GM19193 (cell line): ENCODE measurements around the gene ZFAND2B.

Experiments
- POLR2A ChIP-seq: IDR thresholded peaks from 4 replicates; pipeline ENCODE4 v1.6.1; 2011; ENCODE audit not compliant: insufficient read depth, insufficient read length; ENCODE audit errors: extremely low read depth

Gene ZFAND2B

DNA sequence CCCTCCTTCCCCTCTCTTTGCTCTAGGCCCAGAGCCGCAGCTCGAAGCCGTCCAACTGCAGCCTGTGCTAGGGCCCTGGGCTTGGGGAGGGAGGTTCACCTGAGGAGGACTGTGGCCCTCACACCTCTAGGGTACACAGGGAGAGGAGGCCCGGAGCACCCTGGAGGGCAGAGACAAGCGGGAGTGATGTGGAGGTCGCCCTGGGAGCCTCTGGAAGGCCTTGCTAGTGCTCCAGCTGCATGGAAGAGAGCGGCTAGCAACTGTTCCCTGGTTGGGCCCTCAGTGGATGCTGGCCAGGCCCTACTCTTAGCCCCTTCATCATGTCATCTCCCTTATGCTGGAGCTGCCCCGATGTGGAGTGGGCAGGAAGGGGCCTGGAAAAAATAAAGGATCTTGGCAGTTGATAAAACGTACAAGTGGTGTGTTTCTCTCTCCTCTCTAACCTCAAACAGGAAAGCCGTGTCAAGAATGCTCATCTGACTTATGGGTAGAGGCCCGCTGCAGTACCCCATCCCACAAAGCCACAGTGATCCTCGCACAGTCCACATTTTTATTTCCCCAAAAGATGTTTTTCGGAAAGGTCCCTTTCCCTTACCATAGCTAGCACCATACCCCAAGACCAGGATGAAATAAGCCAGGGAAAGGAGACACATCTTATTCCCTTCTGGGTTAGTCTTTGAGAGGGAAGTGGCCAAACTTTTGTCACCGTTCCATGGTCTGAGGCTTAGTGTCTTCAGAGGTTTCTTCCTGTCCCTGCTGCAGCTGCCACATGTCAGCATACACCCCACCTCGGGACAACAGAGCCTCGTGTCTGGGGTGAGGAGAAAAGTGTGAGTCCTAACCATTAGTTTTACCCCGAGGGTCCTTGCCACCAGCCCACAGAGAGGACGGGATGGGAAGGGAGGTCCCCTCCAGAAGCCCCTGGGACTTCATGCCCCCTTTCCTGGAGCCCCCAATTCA is 2.9 kb downstream of the ZFAND2B start:
- no peak for TF ChIP-seq POLR2A

DNA sequence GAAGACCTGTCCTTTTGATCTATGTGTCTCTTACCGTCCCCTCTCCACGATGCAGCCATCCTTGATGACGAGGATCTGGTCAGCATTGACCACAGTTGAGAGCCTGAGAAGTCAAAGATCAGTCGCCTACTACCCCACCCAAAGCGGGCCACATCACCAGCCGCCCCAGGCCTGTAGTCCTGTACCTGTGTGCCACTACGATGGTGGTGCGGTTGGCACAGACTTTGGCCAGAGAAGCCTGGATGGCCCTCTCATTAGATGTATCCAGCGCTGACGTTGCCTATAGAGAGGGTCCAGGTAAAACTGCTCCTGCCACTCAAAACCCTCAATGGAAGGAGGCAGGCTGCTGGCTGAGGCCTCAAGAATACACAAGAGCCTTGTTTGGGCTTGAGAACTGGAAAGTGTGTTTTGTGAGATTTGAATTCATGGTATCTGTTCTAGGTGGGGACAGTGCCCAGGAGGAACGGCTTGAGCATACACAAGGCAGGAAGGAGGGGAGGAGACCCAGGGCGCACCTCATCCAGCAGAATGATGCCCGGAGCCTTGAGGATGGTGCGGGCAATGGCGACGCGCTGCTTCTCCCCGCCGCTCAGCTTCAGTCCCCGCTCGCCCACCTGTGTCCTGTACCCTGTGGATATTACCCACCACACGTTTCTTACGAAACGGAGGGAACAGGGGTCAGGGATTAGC is 3.8 kb downstream of the ZFAND2B start:
- TF ChIP-seq POLR2A: no peak

DNA sequence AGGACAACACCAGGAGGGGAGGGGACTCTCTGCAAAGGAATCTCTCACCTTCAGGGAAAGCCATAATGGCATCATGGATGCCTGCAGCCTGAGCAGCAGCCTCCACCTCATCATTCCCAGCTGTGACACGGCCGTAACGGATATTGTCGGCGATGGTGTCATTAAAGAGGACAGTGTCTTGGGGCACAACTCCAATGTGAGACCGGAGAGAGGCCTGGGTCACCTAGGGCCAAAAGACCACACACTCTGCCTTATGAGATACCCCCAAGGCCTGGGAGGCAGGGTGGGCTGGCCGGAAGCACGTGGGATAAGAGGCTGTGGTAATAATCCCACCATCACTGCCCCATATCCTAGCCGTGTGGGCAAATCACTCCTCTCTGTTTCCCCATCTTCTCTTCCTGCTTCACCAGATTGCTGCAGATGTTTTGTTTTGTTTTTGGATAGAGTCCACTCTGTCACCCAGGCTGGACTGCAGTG is 4.3 kb downstream of the ZFAND2B start:
- no peak for TF ChIP-seq POLR2A

DNA sequence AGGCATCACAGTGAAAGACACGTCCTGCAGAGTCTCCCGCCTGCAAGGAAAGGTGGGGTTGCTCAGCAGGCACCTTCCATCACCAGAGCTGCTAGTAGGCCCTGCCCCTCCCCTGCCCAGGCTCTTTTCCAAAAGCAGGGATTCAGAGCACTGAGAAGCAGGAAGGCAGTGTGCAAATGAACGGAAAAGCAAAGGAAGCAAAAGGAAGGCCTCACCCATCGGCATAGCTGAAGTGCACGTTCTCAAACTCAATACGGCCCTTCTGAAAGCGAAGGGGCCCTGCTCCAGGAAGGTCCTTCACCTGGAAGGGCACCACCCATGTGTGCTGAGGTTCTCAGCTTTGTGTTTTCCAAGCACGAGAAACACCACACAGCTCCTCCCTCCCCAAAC is 6.4 kb downstream of the ZFAND2B start:
- no peak for TF ChIP-seq POLR2A

DNA sequence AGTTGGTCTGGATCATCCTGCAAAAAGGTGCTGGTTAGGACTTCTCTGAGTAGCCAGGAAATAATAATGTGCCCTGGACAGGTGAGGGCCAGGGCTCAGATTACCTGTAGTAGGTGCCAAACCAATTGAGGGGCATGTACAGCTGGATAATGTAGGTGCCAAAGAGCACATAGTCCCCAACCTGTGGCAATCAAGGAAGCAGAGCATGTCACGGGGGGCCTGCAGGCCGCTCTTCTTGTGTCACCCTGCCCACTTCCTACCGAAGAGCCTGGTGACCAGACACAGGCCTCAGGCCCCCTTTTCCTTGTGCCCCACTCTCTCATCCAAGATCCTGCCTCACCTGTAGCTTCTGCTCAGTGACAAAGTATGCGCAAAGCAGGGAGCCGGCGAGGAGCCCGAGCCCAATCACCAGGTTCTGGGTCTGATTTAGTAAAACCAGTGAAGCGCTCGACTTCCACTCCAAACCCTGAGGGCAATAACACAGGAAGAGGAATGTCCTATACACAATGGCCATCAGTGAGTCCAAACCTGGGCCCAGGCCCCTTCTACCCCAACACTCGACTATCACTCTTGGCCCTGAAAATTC is 7.0 kb downstream of the ZFAND2B start:
- TF ChIP-seq POLR2A: no peak

DNA sequence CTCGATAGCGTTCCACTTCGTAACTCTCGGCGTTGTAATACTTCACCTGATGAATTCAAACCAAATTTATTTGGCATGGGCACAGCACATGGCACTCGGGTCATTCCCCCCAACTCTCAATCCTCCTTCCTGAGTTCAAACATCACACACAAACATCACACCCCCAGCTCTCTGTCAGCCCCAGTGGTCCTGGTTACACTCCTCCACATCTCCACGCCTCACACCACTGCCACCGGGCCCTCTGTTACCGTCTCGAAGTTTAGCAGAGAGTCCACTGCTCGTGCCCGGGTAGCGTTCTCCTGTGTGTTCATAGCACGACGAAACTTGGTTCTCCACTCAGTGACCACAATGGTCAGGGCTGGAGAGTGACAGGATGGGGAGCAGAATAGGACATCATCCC is 7.6 kb downstream of the ZFAND2B start:
- no peak for TF ChIP-seq POLR2A

DNA sequence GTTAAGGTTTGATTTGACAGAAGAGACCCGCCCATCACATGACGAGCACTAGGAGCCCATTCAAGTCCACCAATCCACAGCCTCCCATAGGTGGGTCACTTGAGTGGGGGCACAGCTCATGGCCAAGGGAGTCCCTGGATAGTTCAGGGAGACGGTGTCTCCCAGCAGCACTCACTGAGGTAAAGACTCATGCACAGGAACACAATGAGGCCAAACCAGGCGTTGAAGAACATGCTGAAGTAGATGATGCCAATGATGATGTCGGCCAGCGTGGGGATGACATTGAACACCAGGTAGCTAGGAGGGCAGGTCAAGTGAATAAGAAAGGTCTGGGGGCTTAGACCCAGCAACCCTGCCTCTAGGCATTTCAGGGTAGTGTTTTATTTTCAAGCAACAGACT is 8.2 kb downstream of the ZFAND2B start:
- no peak for TF ChIP-seq POLR2A

DNA sequence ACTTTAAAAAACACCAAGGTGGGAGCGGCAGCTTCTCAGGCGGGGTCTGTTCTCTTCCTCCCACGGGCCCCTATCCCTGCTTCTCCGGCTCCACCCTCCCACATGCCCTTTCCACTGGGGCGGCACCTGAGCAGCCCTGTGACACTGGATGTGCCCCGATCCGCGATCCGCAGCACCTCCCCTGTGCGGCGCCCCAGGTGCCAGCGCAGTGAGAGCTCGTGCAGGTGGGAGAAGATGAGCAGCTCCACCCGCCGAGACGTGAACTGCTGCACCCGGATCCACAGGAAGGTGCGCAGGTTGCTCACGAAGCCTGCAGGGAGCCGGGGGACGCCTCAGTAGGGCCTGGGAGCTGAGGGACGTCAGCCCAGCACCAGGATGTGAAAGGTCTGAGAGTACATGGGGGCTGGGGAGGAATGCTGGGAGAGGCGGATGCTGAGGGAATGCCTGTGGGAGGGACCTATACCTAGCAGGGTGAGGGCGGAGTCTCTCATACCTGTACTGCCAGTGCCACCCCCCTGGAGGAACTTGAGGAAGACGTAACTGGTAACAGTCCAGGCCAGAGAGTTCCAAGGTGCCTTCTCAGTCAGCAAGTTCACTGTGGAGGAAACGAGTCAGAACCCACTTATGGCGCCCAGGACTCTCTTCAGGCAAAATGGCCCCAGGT is 9.4 kb downstream of the ZFAND2B start:
- no peak for TF ChIP-seq POLR2A

DNA sequence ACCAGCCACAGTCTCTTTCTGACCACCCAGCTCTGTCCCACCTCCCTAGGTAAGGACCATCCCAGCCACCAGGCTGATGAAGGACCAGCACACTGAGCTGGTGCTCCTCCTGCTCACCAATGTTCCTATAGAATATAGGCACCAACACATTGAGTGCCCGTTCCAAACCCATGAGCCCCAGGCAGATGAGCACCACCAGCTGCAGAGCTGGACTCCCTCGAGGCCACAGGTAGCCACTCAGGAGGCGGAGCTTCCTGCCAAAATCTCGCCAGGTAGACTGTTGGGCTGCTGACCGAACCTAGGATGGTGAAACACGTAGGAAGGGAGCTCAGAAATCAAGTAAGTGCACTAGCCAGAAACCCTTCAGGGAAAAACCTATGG is 9.9 kb downstream of the ZFAND2B start:
- no peak for TF ChIP-seq POLR2A

DNA sequence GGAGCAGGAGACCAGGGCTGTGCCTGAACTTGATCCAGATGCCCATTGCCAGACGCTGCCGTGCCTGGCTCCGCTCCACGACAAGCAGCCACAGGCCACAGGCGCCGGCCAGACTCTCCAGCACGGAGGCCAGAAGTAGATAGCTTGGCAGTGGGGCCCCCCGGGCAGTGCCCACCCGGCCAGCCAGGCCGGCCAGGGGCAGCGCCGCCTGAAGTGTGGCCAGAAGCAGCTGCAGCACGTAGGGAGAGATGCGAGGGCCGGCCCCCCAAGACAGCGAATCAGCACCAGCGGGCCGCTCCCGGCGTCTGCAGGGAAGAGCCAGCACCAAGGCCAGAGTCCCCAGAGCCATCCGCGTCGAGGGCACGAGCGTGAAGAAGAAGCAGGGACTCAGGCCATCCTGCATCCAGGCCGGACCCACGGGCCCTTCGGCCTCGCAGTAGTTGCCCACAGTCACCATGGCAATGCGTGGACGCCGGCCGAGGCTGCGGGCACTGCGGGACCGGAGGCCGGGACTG is 11.7 kb downstream of the ZFAND2B start:
- TF ChIP-seq POLR2A: no peak

DNA sequence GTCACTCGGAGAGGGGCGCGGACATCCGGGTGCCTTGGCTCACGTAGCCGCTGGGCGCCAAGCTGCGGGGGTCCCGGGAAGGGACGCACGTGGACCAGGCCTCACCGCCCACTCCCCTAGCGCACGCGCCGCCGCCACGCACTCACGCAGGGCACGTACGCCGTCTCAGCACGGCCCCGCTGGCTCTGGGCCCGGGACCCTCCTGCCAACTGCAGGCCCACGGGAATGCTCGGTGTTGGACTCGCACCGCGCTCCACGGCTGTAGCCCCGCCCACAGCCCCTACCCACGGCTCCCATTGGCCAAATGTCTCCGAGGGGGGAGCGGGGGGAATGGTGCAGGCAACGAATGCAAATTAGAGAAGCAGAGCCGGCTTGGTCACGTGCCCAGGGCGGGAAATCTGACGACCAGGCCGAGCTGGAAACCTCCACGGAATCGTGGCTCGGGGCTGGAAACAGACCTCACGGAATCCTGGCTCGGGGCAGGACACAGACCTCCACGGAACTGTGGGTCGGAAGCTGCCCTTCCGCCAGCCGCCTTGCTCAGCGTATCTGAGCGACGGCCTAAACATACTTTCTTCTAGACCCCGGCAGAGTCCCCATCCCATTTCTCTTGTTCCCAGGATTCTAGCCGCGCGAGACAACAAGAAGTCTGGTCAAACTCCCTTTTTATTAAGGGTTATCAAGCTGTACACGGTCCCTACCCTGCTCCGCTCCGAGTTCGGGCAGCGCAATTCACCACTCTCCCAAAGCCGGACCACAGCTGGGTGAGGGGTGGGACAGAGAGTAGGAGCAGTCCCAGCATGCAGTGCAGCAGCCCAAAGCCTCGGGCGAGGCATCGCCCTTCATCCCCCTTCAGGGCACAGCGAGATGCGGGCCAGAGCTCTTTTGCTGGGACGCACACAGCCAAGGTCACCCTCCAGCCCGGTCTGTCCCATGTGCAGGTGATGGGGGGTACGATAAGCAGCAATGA is 12.4 kb downstream of the ZFAND2B start, which contains the start of gene ABCB6:
Gene ABCB6 (minus strand): TSS at position 227 of the 970 bp plus-strand sequence. CDS start 285 bp downstream, outside the sequence.
- TF ChIP-seq POLR2A: peak; percentile 87

DNA sequence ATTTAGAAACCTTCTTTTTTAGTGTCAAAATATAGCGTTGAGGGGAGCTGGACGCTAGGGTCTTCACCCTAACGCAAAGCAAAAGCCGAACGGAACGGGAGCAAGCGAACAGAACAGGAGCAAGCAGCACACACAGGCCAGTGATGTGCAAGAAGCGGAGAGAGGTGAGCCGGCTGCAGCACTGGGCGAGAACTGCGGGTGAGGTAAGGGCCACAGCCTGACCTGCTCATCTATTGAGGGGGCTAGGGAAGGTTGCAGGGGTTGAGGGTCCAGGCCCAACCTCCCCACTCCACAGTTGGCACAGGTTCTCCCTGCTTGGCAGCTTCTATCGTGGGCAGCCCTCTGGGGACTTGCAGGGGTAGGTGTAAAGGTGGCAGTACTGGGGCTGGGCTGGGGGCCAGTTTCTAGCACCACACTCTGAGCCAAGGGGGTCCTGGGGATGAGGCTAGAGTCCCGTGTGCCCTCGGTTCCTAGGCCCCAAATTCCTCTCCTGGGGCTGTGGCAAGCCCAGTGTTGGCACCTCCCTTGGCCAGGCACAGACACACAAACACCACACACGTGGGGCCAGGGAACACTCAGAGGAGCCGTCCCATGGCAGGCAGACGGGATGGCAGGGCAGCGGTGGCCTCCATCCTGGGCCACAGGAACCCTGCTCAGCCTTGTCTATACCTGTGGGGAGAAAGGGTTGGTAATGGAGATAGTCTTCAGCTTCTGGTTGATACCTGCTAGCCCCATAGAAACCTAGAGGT is 13.4 kb downstream of the ZFAND2B start:
- TF ChIP-seq POLR2A: no peak
